ENCODE measurements around the gene MAML3.

GRCh38 chr4:140031061-140031460 is 122.9 kb downstream of the MAML3 start:
- TF ChIP-seq YY1 (IDR thresholded peaks at IDR 0.05; ENCODE audit: low read depth) (no peak), EP300 (IDR thresholded peaks at IDR 0.05; ENCODE audit: borderline replicate concordance) (no peak), TCF12 (IDR thresholded peaks at IDR 0.05; ENCODE audit: low read depth) (no peak), TAF1 (IDR thresholded peaks at IDR 0.05; ENCODE audit: low read depth) (no peak), RAD21 (IDR thresholded peaks at IDR 0.05; ENCODE audit: low read depth) (no peak), ZBTB7A (IDR thresholded peaks at IDR 0.05; ENCODE audit: low read depth) (no peak), TEAD4 (IDR thresholded peaks at IDR 0.05) (no peak), FOXM1 (IDR thresholded peaks at IDR 0.05; ENCODE audit: borderline replicate concordance, low read depth) (no peak), EGR1 (IDR thresholded peaks at IDR 0.05) (no peak)
- TF ChIP-seq, protein P1, sequence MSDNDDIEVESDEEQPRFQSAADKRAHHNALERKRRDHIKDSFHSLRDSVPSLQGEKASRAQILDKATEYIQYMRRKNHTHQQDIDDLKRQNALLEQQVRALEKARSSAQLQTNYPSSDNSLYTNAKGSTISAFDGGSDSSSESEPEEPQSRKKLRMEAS (IDR thresholded peaks at IDR 0.05) = no peak
- TF ChIP-seq, protein P2, sequence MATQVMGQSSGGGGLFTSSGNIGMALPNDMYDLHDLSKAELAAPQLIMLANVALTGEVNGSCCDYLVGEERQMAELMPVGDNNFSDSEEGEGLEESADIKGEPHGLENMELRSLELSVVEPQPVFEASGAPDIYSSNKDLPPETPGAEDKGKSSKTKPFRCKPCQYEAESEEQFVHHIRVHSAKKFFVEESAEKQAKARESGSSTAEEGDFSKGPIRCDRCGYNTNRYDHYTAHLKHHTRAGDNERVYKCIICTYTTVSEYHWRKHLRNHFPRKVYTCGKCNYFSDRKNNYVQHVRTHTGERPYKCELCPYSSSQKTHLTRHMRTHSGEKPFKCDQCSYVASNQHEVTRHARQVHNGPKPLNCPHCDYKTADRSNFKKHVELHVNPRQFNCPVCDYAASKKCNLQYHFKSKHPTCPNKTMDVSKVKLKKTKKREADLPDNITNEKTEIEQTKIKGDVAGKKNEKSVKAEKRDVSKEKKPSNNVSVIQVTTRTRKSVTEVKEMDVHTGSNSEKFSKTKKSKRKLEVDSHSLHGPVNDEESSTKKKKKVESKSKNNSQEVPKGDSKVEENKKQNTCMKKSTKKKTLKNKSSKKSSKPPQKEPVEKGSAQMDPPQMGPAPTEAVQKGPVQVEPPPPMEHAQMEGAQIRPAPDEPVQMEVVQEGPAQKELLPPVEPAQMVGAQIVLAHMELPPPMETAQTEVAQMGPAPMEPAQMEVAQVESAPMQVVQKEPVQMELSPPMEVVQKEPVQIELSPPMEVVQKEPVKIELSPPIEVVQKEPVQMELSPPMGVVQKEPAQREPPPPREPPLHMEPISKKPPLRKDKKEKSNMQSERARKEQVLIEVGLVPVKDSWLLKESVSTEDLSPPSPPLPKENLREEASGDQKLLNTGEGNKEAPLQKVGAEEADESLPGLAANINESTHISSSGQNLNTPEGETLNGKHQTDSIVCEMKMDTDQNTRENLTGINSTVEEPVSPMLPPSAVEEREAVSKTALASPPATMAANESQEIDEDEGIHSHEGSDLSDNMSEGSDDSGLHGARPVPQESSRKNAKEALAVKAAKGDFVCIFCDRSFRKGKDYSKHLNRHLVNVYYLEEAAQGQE (IDR thresholded peaks at IDR 0.05; ENCODE audit: low read depth) = no peak
- TF ChIP-seq, protein P3, sequence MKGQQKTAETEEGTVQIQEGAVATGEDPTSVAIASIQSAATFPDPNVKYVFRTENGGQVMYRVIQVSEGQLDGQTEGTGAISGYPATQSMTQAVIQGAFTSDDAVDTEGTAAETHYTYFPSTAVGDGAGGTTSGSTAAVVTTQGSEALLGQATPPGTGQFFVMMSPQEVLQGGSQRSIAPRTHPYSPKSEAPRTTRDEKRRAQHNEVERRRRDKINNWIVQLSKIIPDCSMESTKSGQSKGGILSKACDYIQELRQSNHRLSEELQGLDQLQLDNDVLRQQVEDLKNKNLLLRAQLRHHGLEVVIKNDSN (IDR thresholded peaks at IDR 0.05) = no peak

All from Ishikawa (cell line).